DND-41 (cell line): ENCODE results near the gene NGFR.
A peak's percentile ranks its signal among the peaks of the same experiment; 100 is the strongest.

Source experiments
- ATAC-seq: fragments of 200-7000 bp; cut with Tn5 transposase; 3 replicates; pipeline ENCODE4 v1.9.1; 2021; ENCODE audit warnings: low read depth; ENCODE audit not compliant: insufficient read depth
- DNase-seq: peaks from one replicate; pipeline ENCODE4 v3.0.0-alpha.2; 2020
- H2AFZ ChIP-seq: 2 replicates; pipeline ENCODE4 v1.6.0; 2012; ENCODE audit warnings: low read depth, low read length
- H3K27ac ChIP-seq: 2 replicates; pipeline ENCODE4 v1.5.1; 2012; ENCODE audit warnings: low read length, inconsistent platforms
- H3K27me3 ChIP-seq: fragments of 200-600 bp; sonication (generic); 2 replicates; pipeline ENCODE4 v1.6.0; 2012; ENCODE audit warnings: low read length, mild to moderate bottlenecking, inconsistent platforms; ENCODE audit not compliant: insufficient read depth, poor library complexity
- H3K36me3 ChIP-seq: 2 replicates; pipeline ENCODE4 v1.5.1; 2012; ENCODE audit warnings: low read length, inconsistent platforms; ENCODE audit not compliant: insufficient read depth
- H3K4me1 ChIP-seq: 2 replicates; pipeline ENCODE4 v1.5.1; 2012; ENCODE audit warnings: mild to moderate bottlenecking, low read length; ENCODE audit not compliant: insufficient read depth
- H3K4me2 ChIP-seq: 2 replicates; pipeline ENCODE4 v1.6.0; 2012; ENCODE audit warnings: mild to moderate bottlenecking, moderate library complexity, low read length, inconsistent platforms; ENCODE audit not compliant: insufficient read depth
- H3K4me3 ChIP-seq, 2 experiments: fragments of 200-600 bp in 1 of 2; shearing (Covaris generic) in 1 of 2; 2 replicates each; pipeline ENCODE4 v1.5.1; 2012 to 2016; ENCODE audit warnings: inconsistent platforms in 2 of 2, low read length in 2 of 2, mild to moderate bottlenecking in 2 of 2, low read depth in 1 of 2, moderate library complexity in 1 of 2
- H3K79me2 ChIP-seq: 2 replicates; pipeline ENCODE4 v1.6.0; 2012; ENCODE audit warnings: low read length, inconsistent platforms; ENCODE audit not compliant: insufficient read depth
- H3K9ac ChIP-seq: 2 replicates; pipeline ENCODE4 v1.6.0; 2012; ENCODE audit warnings: low read depth, mild to moderate bottlenecking, inconsistent platforms, low read length, moderate library complexity
- H3K9me3 ChIP-seq: 2 replicates; pipeline ENCODE4 v1.5.1; 2012; ENCODE audit warnings: low read length, moderate library complexity, mild to moderate bottlenecking, inconsistent platforms; ENCODE audit not compliant: insufficient read depth, severe bottlenecking
- H4K20me1 ChIP-seq: 2 replicates; pipeline ENCODE4 v1.6.0; 2012; ENCODE audit warnings: low read length; ENCODE audit not compliant: insufficient read depth
- CTCF ChIP-seq: IDR thresholded peaks from 2 replicates; pipeline ENCODE4 v1.5.1; 2012; ENCODE audit warnings: borderline replicate concordance, low read length, moderate library complexity, mild to moderate bottlenecking; ENCODE audit not compliant: poor library complexity, severe bottlenecking; ENCODE audit errors: extremely low read depth
- EZH2 ChIP-seq: IDR thresholded peaks from 3 replicates; pipeline ENCODE4 v1.6.1; 2012; ENCODE audit warnings: borderline replicate concordance, low read depth, mild to moderate bottlenecking, moderate library complexity, low read length, inconsistent platforms; ENCODE audit not compliant: severe bottlenecking

The NGFR gene

GRCh38 chr17:49450181-49450580 lies 44.9 kb upstream of the NGFR start:
- no peaks in the 10 kb centered on the region for H4K20me1 ChIP-seq
- H3K9ac ChIP-seq: no peak overlapping the region
- DNase-seq (no peak), ATAC-seq (no peak)
- no peak overlapping the region for H3K4me3 ChIP-seq
- TF ChIP-seq CTCF (no peak), EZH2 (no peak)
- no peak overlapping the region for H2AFZ ChIP-seq
- H3K4me2 ChIP-seq: no peak overlapping the region
- no peaks in the 10 kb centered on the region for H3K79me2 ChIP-seq
- H3K9me3 ChIP-seq: no peaks in the 10 kb centered on the region
- H3K27ac ChIP-seq: no peak overlapping the region
- no peaks in the 10 kb centered on the region for H3K4me1 ChIP-seq
- H3K36me3 ChIP-seq: no peaks in the 10 kb centered on the region
- H3K27me3 ChIP-seq: peaks cover 15% of the 10 kb centered on the region

DNA sequence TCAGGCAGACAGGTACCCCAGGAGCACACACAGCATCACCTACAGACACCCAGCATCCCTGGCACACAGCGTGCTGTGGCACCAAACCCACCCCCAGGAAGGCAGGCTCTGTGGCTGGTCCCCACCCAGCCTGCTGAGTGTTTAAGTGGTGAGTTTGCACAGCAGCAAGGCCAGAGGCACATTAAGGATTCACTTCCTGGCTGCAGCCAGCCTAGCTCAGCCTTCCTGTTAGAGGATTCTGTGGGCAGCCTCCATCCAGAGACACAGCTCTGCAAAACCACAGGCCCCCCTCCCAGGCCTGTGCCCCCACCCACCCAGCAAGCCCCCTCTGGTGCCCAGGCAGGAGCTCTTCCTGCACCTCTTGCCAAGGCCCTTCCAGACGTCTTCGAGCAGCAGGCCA lies 44.4 kb upstream of the NGFR start:
- Histone ChIP-seq H3K27me3 (peaks cover 11% of the 10 kb centered on the region), H3K4me1 (no peaks in the 10 kb centered on the region), H3K79me2 (no peaks in the 10 kb centered on the region), H2AFZ (no peak overlapping the region), H3K9me3 (no peaks in the 10 kb centered on the region), H3K27ac (no peak overlapping the region), H4K20me1 (no peaks in the 10 kb centered on the region), H3K4me2 (no peak overlapping the region), H3K9ac (no peak overlapping the region), H3K4me3 (no peak overlapping the region), H3K36me3 (no peaks in the 10 kb centered on the region)
- DNase-seq (peak; percentile 12), ATAC-seq (peak; percentile 33; the same call in 1 of the 3 replicates)
- no peak for TF ChIP-seq EZH2
- TF ChIP-seq CTCF: no peak

- Histone ChIP-seq H3K36me3 (no peaks in the 10 kb centered on the region), H2AFZ (no peak overlapping the region), H3K4me1 (no peaks in the 10 kb centered on the region), H3K9ac (no peak overlapping the region), H3K4me3 (no peak overlapping the region), H3K79me2 (no peaks in the 10 kb centered on the region), H4K20me1 (no peaks in the 10 kb centered on the region), H3K27ac (no peak overlapping the region), H3K9me3 (no peaks in the 10 kb centered on the region), H3K27me3 (peaks cover 3% of the 10 kb centered on the region), H3K4me2 (no peak overlapping the region)
- no peak for TF ChIP-seq CTCF
- no peak for TF ChIP-seq EZH2
- no peak for ATAC-seq
- no peak for DNase-seq
Measured at GRCh38 chr17:49452201-49452600, 42.9 kb upstream of the NGFR start.

DNA sequence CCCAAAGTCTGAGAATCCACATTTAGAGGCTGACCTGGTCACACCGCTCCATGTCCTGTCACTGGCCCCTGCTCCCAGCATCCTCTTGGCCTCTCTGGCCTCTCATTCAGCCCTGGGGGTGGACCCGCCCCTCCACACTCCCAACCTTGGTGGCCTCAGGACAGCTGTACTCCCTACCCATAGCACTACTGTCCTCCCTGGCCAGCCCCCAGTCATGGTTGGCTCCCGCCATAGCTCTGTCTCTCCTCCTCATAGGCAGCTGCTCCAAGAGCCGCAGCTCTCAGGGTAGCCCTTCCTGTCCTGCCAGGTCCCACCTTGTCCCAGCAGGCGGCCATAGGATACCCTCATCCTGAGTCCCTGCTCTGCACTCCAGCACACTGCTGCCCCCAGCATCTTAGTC lies 42.4 kb upstream of the NGFR start:
- Histone ChIP-seq H3K9me3 (no peaks in the 10 kb centered on the region), H2AFZ (no peak overlapping the region), H4K20me1 (no peaks in the 10 kb centered on the region), H3K27me3 (peaks cover 3% of the 10 kb centered on the region), H3K4me1 (no peaks in the 10 kb centered on the region), H3K79me2 (no peaks in the 10 kb centered on the region), H3K27ac (no peak overlapping the region), H3K9ac (no peak overlapping the region), H3K36me3 (no peaks in the 10 kb centered on the region), H3K4me3 (no peak overlapping the region), H3K4me2 (no peak overlapping the region)
- TF ChIP-seq EZH2: no peak
- TF ChIP-seq CTCF: no peak
- ATAC-seq (no peak), DNase-seq (no peak)
